Tibial nerve (tissue), 4 donors: Measurements from ENCODE around the gene PTPN14. TPM values are rescaled to one million over a fixed set of nuclear protein-coding genes. Genes with fewer than 3 reads are reported as not detected.

Source experiments
- DNase-seq, 2 donors: peaks; one replicate each; pipeline ENCODE4 v3.0.0-alpha.2; 2019; ENCODE audit warnings: low spot score in 2 of 2
- H3K27ac ChIP-seq, 4 donors: fragments of 200-600 bp; sonication (generic) in 3 of 4; one replicate each; pipeline ENCODE4 v1.5.1; 2017 to 2019; ENCODE audit warnings: mild to moderate bottlenecking in 1 of 4
- H3K27me3 ChIP-seq, 2 donors: fragments of 200-600 bp; sonication (generic) in 1 of 2; one replicate each; pipeline versions ENCODE4 v1.5.1 to v1.6.0; 2017 to 2019
- H3K36me3 ChIP-seq, 3 donors: fragments of 200-600 bp; sonication (generic); one replicate each; pipeline ENCODE4 v1.5.1; 2018 to 2019
- H3K4me1 ChIP-seq, 4 donors: fragments of 200-600 bp; sonication (generic) in 3 of 4; one replicate each; pipeline ENCODE4 v1.5.1; 2017 to 2019
- H3K4me3 ChIP-seq, 4 donors: fragments of 200-600 bp; sonication (generic) in 3 of 4; one replicate each; pipeline ENCODE4 v1.5.1; 2017 to 2019; ENCODE audit warnings: mild to moderate bottlenecking in 1 of 4, moderate library complexity in 1 of 4
- H3K9me3 ChIP-seq, 4 donors: fragments of 200-600 bp; sonication (generic) in 3 of 4; one replicate each; pipeline ENCODE4 v1.5.1; 2017 to 2019
- EP300 ChIP-seq, 2 donors: sonication (generic); formaldehyde crosslinking; IDR thresholded peaks; one replicate each; pipeline ENCODE4 v1.6.1; 2017; ENCODE audit warnings: antibody characterized with exemption in 2 of 2, mild to moderate bottlenecking in 1 of 2
- POLR2A ChIP-seq, 2 donors: fragments of 450-650 bp; IDR thresholded peaks; one replicate each; pipeline ENCODE4 v1.6.1; 2017; ENCODE audit warnings: antibody characterized with exemption in 2 of 2, mild to moderate bottlenecking in 2 of 2, moderate library complexity in 2 of 2
- WGBS, 2 donors: methylation state at CpG; one replicate each; pipeline ENCODE4 v1.1.5; 2018; 5-methylcytosine and 5-hydroxymethylcytosine counted together
- total RNA-seq, 4 donors: library from RNA; depleted of rRNA; stranded (reverse); fragments of >200 nt; gene quantifications; one replicate each; pipeline ENCODE4 v1.1.0, GENCODE V29; 2016
- TF ChIP-seq, protein P1 (sequence below), 5 experiments: fragments of 200-600 bp in 3 of 5; fragments of 450-650 bp in 2 of 5; sonication (generic) in 3 of 5; IDR thresholded peaks; one replicate each; pipeline ENCODE4 v1.5.1; 2016 to 2019; ENCODE audit warnings: antibody characterized with exemption in 5 of 5, mild to moderate bottlenecking in 3 of 5, moderate library complexity in 2 of 5

The PTPN14 gene
- total RNA-seq, 4 donors from 2014 or later: 25.8 to 47.4 (median 38.2) TPM

DNA sequence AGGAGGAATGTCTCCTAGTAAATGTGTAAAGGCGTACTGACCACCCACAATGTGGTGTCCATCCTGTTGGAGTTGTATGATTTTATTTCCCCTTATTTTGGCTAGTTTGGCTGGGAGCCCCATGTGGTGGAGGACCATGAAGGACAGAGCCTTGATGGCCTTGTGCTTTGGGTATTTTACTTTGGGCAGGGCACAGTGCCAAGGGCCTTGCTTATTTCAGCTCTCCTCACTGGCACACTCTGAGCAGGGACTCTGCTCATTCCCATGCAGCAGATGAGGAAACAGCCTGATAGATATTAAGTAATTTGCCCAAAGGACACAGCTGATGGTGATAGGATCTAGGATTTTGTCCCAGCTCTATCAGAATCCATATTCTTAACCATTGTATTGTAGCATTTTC lies 220.2 kb downstream of the PTPN14 start:
- TF ChIP-seq EP300 (IDR thresholded peaks at IDR 0.05): no peak
- TF ChIP-seq POLR2A (IDR thresholded peaks at IDR 0.05): no peak
- TF ChIP-seq, protein P1, sequence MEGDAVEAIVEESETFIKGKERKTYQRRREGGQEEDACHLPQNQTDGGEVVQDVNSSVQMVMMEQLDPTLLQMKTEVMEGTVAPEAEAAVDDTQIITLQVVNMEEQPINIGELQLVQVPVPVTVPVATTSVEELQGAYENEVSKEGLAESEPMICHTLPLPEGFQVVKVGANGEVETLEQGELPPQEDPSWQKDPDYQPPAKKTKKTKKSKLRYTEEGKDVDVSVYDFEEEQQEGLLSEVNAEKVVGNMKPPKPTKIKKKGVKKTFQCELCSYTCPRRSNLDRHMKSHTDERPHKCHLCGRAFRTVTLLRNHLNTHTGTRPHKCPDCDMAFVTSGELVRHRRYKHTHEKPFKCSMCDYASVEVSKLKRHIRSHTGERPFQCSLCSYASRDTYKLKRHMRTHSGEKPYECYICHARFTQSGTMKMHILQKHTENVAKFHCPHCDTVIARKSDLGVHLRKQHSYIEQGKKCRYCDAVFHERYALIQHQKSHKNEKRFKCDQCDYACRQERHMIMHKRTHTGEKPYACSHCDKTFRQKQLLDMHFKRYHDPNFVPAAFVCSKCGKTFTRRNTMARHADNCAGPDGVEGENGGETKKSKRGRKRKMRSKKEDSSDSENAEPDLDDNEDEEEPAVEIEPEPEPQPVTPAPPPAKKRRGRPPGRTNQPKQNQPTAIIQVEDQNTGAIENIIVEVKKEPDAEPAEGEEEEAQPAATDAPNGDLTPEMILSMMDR (IDR thresholded peaks at IDR 0.05): no peak
- no peak overlapping the region for H3K27ac ChIP-seq
- peaks cover 0 to 4% (median 0%) of the 10 kb centered on the region in 3 donors for H3K36me3 ChIP-seq

DNA sequence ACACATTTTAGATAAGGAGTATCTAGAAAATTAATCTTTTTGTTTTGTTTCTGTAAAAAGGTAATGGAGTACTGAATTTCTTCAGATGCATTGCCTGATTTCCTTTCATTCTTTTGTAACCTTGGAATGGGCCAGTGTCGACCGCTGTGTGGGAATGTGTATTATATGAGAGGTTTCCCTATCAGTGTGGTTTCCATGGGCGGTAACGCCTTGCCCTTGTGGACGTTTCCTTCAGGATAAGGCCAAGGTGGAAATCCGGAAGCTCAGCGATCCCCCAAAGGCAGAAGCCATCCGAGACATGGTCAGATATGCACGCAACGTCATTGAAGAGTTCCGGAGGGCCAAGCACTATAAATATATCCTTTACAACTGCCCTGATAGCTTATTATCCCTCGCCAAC lies 220.7 kb downstream of the PTPN14 start:
- WGBS, 2 donors: 88 to 90% methylated on average over 12 of the region's 12 CpGs
- DNase-seq: no peak
- H3K36me3 ChIP-seq: peaks cover 0 to 8% (median 0%) of the 10 kb centered on the region in 3 donors

More for the DNA sequence above, 220.2 kb downstream of the PTPN14 start:
- peaks cover 0 to 5% (median 0%) of the 10 kb centered on the region in 4 donors for H3K4me1 ChIP-seq
- H3K4me3 ChIP-seq: no peak overlapping the region
- H3K27me3 ChIP-seq: no peaks in the 10 kb centered on the region
- DNase-seq: no peak
- WGBS, 2 donors: 92 to 93% methylated on average over 1 of the region's 1 CpG
- H3K9me3 ChIP-seq: no peaks in the 10 kb centered on the region

DNA sequence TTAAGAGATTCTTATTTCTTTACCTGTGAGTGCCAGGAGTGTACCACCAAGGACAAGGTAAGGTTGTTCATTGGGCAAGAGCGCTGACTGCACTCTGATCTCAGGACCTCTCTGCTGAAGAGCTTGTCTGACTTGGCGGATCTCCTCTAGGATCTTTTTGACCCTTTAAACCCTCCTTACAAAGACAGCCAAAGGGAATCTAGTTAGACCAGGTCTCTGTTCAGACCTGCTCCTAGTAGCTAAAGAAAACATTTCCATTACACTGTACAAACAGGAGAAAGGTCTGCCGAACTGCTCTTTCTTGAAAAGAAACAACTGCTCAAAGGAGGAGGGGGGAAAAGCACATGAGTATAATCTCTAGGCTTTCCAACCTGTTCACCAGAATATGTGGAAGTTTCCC lies 221.2 kb downstream of the PTPN14 start:
- TF ChIP-seq POLR2A (IDR thresholded peaks at IDR 0.05) (no peak), EP300 (IDR thresholded peaks at IDR 0.05) (no peak)
- TF ChIP-seq, protein P1 (IDR thresholded peaks at IDR 0.05): no peak
- no peak overlapping the region for H3K27ac ChIP-seq
- H3K36me3 ChIP-seq: peaks cover 0 to 8% (median 0%) of the 10 kb centered on the region in 3 donors
- H3K4me1 ChIP-seq: peaks cover 0 to 5% (median 0%) of the 10 kb centered on the region in 4 donors
- no peak overlapping the region for H3K4me3 ChIP-seq
- 82 to 89% methylated on average over 3 of the region's 3 CpGs for WGBS, 2 donors
- H3K27me3 ChIP-seq: no peaks in the 10 kb centered on the region
- no peak for DNase-seq
- no peaks in the 10 kb centered on the region for H3K9me3 ChIP-seq

More for the DNA sequence above, 220.7 kb downstream of the PTPN14 start:
- H3K9me3 ChIP-seq: no peaks in the 10 kb centered on the region
- H3K27me3 ChIP-seq: no peaks in the 10 kb centered on the region
- no peak overlapping the region for H3K4me3 ChIP-seq
- peaks cover 0 to 5% (median 0%) of the 10 kb centered on the region in 4 donors for H3K4me1 ChIP-seq
- no peak overlapping the region for H3K27ac ChIP-seq
- TF ChIP-seq EP300 (IDR thresholded peaks at IDR 0.05) (no peak), POLR2A (IDR thresholded peaks at IDR 0.05) (no peak)
- TF ChIP-seq, protein P1 (IDR thresholded peaks at IDR 0.05): no peak

DNA sequence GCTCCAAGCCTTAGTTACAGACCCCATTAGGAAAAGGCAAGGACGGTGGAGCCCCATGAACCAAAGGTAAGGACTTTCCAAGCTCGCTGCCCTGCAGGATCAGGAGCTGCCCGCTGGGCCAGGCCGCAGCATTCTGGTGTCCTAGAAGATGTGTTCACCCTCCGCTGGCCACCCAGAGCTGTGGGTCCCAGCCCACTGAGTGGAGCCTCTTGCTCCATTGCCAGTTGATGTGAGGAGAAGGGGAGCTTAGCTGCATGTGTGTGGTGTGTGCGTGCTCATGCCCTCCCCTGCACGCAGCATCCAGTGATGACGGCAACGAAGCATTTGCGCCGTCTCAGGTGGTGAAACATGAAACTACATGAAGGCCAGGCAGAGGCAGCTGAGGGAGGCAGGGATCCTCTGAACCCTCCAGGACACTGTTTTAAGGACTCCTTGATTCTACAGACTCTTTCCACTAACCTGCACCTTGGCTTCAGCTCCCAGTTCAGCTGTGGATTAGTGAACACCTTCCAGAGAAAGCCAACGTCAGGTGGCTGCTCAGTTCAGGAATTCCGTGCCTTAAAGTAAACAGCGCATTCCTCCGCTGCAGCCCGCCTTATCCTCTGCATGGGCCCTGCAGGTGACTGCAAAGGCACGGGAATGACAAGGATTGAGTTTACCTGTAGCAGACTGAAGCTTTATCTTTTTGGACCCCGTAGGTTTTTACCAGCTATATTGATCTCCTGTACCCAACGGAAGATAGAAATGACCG lies 221.8 kb downstream of the PTPN14 start:
- Histone ChIP-seq H3K4me1 (peaks cover 0 to 5% (median 0%) of the 10 kb centered on the region in 4 donors), H3K27me3 (no peaks in the 10 kb centered on the region), H3K4me3 (no peak overlapping the region), H3K36me3 (peaks cover 0 to 8% (median 0%) of the 10 kb centered on the region in 3 donors), H3K9me3 (no peaks in the 10 kb centered on the region), H3K27ac (no peak overlapping the region)
- 92 to 95% methylated on average over 19 to 20 of the region's 20 CpGs for WGBS, 2 donors
- TF ChIP-seq, protein P1 (IDR thresholded peaks at IDR 0.05): no peak
- TF ChIP-seq EP300 (IDR thresholded peaks at IDR 0.05) (no peak), POLR2A (IDR thresholded peaks at IDR 0.05) (no peak)
- DNase-seq: no peak

DNA sequence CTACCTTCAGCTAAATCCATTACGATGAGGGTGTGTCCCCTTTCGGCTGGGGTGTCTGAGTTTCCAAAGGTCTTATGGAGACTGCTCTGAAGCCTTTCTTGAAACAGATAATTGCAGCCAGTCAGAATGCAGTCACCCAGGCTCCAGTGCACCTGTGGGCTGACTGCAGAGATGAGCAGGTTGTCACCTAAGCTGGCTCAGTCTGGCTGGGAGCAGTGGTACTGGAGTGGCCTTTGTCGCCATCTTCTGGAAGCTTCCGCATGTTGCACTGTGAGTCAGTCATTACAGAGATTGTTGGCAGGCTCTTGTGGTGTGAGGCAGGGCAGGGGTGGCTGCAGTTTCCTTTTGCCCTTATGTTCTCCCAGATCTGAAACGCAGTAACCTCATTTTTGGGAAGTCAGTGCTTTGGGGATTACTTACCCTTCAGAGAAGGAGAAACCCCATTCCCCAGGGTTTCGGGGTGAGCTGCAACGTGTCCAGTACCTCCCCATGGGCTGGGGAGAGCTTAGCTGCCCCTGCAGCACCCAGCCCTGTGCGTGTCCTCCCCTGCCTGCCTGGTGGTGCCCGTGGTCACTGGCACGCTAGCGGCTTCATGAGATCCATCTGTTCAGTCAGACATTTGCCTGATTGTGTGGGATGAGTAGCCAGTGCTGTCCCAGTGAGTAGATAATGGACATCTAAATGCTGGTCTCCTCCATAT lies 222.5 kb downstream of the PTPN14 start:
- Histone ChIP-seq H3K36me3 (peaks cover 0 to 8% (median 0%) of the 10 kb centered on the region in 3 donors), H3K4me1 (peaks cover 0 to 5% (median 0%) of the 10 kb centered on the region in 4 donors), H3K9me3 (no peaks in the 10 kb centered on the region), H3K27me3 (no peaks in the 10 kb centered on the region), H3K27ac (no peak overlapping the region), H3K4me3 (no peak overlapping the region)
- 53 to 62% methylated on average over 10 to 11 of the region's 11 CpGs for WGBS, 2 donors
- peak; percentile 72 to 86 for DNase-seq
- TF ChIP-seq EP300 (IDR thresholded peaks at IDR 0.05): no peak
- TF ChIP-seq, protein P1 (IDR thresholded peaks at IDR 0.05): peak; percentile 80 to 93 (median 91)
